Measurements from ENCODE around the gene ATG13.

- TF ChIP-seq CTCF (IDR thresholded peaks at IDR 0.05) (no peak), EP300 (IDR thresholded peaks at IDR 0.05) (no peak)
Observed at GRCh38 chr11:46625406-46625805, 8.1 kb downstream of the ATG13 start.

Data from ovary (tissue), 3 donors.